Thyroid gland (tissue), 4 donors: ENCODE results near the gene IPMK.

Experiments
- CTCF ChIP-seq, 6 experiments: fragments of 200-600 bp in 3 of 6; fragments of 450-650 bp in 3 of 6; sonication (generic) in 3 of 6; IDR thresholded peaks; one replicate each; pipeline ENCODE4 v1.5.1; 2016 to 2019; ENCODE audit warnings: antibody characterized with exemption in 6 of 6, mild to moderate bottlenecking in 2 of 6, inconsistent platforms in 1 of 6, moderate library complexity in 1 of 6
- POLR2A ChIP-seq, 2 donors: fragments of 450-650 bp; IDR thresholded peaks; one replicate each; pipeline ENCODE4 v1.6.1; 2017; ENCODE audit warnings: antibody characterized with exemption in 2 of 2, mild to moderate bottlenecking in 2 of 2, moderate library complexity in 1 of 2

DNA sequence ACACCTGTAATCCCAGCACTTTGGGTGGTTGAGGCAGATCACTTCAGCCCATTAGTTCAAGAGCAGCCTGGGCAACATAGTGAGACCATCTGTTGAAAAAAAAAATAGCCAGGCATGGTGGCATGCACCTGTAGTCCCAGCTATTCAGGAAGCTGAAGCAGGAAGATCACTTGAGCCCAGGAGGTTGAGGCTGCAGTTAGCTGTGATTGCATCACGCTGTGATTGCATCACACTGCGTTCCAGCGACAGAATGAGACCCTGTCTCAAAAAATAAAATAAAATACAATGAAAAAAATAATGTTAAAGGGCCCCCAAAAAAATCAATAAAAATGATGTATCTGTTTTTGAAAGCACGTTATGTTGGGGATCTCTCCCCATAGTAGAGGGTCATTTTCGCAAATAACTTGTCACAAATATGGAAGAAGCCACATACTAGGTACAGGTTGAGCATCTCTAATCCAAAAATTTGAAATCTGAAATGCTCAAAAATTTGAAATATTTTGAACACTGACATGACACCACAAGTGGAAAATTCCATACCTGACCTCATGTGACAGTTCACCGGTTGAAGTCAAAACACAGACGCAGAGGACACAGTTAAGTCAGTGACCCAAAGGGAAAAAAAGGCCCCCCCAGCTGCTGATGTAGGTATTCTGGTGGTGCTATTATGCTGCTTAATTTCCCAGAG lies 10.7 kb upstream of the IPMK start:
- no peak for TF ChIP-seq CTCF (IDR thresholded peaks at IDR 0.05)
- TF ChIP-seq POLR2A (IDR thresholded peaks at IDR 0.05), result no peak
